Epithelial cell of proximal tubule (primary cell): ENCODE measurements around the gene SYT15. TPM values are rescaled to one million over a fixed set of nuclear protein-coding genes. Genes with fewer than 3 reads are reported as not detected.
A peak's percentile ranks its signal among the peaks of the same experiment; 100 is the strongest.

Experiments
- DNase-seq: peaks from one replicate; pipeline ENCODE4 v3.0.0-alpha.2; 2011; ENCODE audit warnings: low read depth
- H3K4me3 ChIP-seq: 2 replicates; pipeline ENCODE4 v1.5.1; 2011; ENCODE audit warnings: low read depth, mild to moderate bottlenecking, low read length
- CTCF ChIP-seq: conservative IDR thresholded peaks from 2 replicates; pipeline ENCODE4 v1.5.1; 2012; ENCODE audit warnings: low read depth, mild to moderate bottlenecking, low read length
- total RNA-seq: library from RNA; depleted of rRNA; stranded (reverse); fragments of >200 nt; gene quantifications from 2 replicates; pipeline ENCODE4 v1.2.3, GENCODE V29; 2015

SYT15 gene
- total RNA-seq, 1 donor from 2014 or later, result not detected

DNA sequence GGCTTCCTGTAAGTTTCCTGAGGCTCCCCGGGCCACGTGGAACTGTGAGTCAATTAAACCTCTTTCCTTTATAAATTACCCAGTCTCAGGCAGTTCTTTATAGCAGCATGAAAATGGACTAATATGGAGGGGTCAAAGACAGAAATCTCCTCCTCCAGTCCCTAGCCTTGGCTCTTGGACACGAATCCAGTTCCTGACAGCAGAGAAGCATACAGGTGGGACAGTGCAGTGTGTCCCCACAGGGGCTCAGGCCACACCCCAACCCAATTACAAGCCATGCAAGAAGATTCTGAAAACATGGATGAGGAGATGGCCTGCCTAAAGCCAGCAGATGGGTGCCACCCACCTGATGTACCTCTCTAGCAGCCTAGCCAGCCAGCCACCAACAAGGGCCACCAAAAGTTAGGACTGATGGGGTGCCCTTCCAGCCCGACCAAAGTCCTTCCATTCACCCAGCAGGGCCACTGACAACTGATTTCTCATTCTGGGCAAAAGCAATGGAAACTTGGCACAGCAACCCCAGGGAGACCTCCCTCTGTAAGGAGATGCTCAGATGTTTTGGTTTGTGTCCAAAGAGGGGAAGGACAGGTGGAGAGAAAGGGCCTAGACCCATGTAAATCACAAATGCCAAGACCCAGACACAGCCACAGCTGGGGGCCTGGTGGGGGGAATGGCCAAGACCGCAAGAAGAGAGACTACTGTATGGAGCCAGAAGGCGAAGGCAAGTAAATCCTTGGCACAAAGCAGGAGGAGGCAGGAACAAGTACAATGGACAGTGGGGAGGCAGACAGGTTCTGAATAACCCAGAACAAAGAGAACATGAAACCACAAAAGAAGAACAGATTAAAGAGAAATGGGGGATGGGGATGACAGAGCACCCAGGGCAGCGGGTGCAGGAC is 36.1 kb upstream of the SYT15 start:
- H3K4me3 ChIP-seq, result no peak overlapping the region
- TF ChIP-seq CTCF, result no peak
- DNase-seq, result no peak

DNA sequence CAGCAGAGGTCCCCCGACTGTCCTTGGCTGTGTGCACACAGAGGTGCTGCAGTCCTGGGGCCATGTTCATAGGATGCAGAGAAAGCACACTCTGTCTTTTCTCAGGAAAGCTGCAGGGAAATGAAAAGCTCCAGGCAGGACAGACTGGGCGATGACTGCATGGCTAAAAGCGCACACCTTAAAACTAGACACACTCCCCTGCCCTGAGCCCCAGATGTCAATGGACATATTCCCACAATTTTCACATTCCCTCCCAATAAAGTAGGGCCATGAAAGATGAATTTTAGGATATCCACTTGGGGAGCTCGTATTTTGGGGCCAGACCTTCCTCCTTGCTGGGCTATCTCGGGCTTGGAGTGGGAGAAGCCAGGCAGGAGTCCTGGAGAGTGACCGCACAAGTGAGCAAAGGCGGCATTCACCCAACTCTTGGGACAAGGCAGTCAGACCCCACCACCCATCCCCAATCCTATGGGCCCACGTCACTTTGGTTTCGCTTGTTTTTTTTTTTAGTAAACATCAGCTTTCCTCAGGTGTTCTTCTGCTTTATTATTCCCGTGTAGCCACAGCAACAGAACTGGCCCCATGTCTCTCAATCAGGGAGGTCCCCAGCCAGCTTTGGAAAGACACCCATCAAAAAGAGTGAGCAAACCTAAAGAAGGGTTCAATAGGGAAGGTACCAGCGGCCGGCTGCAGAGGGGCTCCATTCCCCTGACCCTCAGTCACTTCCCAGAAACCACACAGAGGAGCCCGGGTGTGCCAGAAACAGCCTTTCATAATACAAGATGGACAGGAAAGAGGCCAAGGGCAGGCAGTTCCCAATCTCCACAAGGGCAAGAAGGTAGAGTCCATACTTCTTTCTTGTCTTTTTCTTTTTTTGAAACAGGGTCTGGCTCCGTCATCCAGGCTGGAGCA is 35.2 kb upstream of the SYT15 start:
- no peak for DNase-seq
- TF ChIP-seq CTCF, result no peak
- no peak overlapping the region for H3K4me3 ChIP-seq

GRCh38 chr10:46544989-46545791 is 33.7 kb upstream of the SYT15 start:
- no peak for DNase-seq
- peak; percentile 59 for TF ChIP-seq CTCF
- H3K4me3 ChIP-seq, result no peak overlapping the region

DNA sequence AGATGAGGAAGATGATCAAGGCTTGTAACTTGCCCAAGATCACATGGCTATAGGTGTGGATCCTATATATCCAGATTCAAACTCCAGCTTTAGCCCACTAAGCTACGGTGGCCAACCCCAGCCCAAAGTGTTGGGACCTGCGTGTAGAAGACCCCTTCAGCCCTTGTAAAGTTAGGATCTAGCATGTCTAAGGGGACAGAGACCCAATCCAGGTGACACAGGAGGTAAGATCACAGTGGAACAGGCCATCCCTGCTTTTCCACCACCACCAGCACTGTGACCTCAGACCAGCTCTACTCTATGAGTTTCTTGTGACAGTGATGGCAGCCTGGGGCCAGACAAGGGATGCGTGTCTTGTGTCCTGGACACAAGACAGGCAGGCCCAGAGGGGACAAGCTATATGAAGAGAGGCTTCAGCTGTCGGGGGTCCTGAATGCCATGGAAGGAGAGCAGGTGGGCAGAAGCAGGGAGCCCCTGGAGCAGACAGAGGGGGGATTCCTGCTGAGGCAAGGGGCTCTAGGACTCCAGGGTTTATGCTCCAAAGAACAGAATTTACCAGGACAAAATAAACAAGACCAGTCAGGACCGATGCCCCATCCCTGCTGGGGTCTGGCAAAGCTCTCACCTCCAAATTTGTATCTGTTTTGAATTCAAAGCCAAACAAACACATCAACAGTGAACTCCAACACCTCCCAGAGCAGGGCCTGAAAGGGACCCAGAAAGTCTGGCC is 32.9 kb upstream of the SYT15 start:
- no peak for TF ChIP-seq CTCF
- no peak for DNase-seq
- H3K4me3 ChIP-seq, result no peak overlapping the region

- TF ChIP-seq CTCF, result no peak
- no peak for DNase-seq
- no peak overlapping the region for H3K4me3 ChIP-seq
Measured at GRCh38 chr10:46546591-46547540, 32.1 kb upstream of the SYT15 start.
